ENCODE results near the gene TBX21.

Gene TBX21

GRCh38 chr17:47697906-47698711 lies 34.9 kb upstream of the TBX21 start:
- DNase-seq: no peak

GRCh38 chr17:47698749-47699535 lies 34.1 kb upstream of the TBX21 start:
- DNase-seq: peak; percentile 83

DNA sequence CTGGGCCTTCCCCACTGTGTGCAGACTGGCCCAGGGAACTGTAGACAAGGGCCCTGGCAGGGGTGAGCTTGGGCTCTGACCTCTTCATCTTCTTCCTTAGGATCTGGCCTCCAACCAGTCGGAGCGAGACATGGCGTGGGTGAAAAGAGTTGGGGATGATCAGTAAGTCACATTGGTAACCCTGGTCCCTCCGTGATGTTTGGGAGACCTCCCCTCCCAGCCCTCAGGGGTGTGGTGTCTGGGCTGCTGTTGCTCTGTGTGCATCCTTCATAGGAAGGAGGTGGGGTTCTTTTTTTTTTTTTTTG lies 33.5 kb upstream of the TBX21 start:
- no peak for DNase-seq

DNA sequence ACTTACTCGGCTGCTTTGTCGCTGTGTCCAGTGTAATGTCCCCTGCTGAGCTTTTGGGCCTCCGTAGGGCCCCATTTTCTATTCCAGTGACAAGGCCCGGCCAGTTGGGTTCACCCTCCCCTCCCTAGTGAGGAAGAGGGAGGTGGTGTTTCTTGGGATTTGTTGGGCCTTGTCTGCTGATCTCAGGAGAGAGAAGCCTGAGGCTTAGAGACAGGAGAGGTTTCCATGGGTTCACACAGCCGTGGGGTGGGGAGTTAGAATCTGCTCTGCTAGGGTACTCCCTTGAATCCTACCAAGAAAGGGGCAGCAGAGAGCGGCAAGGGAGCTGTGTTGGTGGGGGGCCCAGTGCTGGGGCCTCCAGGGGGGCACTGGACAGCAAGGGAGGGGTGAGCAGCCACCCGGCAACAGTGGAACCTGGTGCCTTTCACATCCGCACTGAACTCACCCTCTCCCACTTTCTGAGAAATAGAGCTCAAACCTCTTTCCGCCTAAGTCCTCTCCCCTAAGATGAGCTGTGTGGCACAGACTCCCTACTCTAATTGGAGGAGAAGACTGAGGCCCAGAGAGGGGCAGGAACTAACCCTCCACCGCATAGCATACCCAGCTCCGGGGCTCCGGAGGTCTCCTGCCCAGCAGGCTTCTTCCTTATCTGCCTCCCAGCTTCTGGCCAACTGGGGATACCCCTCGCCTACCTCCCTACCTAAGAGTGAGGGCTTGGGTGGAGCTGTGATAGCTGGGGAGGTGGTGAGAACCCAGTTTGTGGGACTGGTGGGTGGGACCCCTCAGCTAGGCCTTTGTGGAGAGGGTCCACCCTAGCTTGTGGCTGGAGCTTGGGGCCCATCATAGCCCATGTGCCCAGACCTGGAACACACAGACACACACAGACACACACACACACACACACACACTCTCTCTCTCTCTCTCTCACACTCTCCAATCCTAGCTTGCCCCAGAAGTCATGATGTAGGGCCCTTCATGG lies 32.3 kb upstream of the TBX21 start:
- no peak for DNase-seq

- DNase-seq: no peak
These were observed 31.4 kb upstream of the TBX21 start for GRCh38 chr17:47701608-47702007.

GRCh38 chr17:47702391-47702995 lies 30.5 kb upstream of the TBX21 start:
- DNase-seq: no peak

- DNase-seq: no peak
These were observed 29.8 kb upstream of the TBX21 start for GRCh38 chr17:47703191-47703591.

- DNase-seq: no peak
These were observed 29.4 kb upstream of the TBX21 start for GRCh38 chr17:47703671-47704070.

- DNase-seq: no peak
These were observed 28.9 kb upstream of the TBX21 start for GRCh38 chr17:47704116-47704515.

DNA sequence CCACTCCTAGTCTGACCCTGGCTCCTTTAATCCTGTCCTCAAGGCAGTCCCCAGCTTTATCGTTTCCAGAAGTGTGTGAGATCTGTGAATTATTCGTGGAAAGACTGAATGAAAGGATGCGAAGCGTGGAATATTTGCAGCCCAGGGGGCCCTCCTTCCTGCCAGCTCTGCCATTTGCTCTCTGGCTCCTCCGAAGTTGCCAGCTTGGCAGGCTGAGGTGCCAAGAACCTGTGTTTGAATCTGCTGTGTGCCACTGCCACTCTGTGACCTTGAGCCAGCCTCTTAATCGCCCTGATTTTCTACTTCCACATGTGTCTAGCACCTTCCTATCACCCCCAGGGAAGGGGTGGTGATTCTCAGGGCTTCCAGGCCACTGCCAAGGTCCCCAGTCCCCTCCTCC lies 28.3 kb upstream of the TBX21 start:
- DNase-seq: no peak

GRCh38 chr17:47705536-47706530 lies 27.2 kb upstream of the TBX21 start:
- DNase-seq: no peak

DNA sequence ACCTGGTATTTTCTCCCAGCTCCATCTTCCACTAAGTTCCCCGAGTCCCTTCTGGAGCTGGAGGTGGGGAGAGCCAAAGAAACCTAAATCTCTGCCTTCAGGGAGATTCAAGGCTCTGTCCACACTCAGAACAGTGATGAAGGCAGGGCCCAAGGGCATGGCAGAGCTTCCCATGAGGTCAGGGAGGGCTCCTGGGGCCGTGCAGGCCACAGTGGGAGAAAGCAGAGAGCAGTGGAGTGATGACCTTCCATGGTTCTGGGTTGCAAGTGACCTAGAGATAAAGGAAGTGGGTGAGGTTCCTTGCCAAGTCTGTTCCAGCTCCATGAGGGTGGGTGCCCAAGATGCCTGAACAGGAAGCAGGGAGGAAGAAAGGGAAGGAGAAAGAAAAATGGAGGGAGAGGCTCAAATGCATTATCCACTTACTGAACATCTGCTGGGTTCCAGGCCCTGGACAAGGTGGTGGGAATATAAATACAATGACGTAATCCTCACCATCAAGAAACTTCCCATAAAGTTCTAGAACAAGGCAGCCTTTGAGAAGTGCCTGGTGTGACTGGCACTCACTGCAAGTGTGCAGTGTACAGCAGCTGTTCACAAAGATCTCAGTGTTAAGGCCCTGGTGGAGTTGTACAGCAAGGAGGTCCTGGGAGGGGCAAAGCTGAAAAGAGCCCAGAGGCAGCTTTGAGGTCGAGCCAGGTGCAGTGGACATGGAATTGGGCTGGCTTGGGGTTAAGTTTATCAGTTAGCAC lies 25.8 kb upstream of the TBX21 start:
- DNase-seq: no peak

GRCh38 chr17:47707884-47708283 lies 25.2 kb upstream of the TBX21 start:
- no peak for DNase-seq

GRCh38 chr17:47708312-47708863 lies 24.6 kb upstream of the TBX21 start:
- no peak for DNase-seq

DNA sequence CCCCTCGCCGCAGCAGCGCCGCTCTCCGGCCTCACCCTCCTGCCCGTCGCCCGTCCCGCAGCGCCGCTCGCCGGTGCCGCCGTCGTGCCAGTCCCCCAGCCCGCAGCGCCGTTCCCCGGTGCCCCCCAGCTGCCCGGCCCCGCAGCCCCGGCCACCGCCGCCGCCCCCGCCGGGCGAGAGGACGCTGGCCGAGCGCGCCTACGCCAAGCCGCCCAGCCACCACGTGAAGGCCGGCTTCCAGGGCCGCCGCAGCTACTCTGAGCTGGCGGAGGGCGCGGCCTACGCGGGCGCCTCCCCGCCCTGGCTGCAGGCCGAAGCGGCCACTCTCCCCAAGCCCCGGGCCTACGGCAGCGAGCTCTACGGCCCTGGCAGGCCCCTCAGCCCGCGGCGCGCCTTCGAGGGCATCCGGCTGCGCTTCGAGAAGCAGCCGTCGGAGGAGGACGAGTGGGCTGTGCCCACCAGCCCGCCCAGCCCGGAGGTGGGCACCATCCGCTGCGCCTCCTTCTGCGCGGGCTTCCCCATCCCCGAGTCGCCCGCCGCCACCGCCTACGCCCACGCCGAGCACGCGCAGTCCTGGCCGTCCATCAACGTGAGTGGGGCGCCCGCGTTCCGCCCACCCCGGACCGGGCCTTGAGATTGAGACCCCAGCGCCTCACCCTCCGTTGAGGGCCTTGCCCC lies 24.0 kb upstream of the TBX21 start:
- DNase-seq: peak; percentile 66

DNA sequence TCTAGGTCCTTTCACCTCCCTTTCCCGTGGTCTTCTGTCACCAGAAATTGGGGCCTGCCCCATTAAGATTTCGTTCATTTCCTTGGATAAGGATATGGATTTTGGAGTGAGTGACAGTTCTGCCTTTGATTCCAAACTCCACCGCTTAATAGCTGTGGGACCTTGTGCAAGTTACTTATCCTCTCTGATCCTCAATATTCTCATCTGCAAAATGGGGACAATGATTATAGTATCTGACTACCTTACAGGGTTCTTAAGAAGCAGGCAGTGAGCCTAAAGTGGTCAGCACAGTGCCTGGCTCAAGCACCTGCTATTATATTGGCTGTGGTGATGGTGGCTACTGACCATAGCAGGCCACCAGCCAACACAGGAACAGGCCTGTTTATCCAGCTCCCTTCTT lies 23.4 kb upstream of the TBX21 start:
- no peak for DNase-seq

DNA sequence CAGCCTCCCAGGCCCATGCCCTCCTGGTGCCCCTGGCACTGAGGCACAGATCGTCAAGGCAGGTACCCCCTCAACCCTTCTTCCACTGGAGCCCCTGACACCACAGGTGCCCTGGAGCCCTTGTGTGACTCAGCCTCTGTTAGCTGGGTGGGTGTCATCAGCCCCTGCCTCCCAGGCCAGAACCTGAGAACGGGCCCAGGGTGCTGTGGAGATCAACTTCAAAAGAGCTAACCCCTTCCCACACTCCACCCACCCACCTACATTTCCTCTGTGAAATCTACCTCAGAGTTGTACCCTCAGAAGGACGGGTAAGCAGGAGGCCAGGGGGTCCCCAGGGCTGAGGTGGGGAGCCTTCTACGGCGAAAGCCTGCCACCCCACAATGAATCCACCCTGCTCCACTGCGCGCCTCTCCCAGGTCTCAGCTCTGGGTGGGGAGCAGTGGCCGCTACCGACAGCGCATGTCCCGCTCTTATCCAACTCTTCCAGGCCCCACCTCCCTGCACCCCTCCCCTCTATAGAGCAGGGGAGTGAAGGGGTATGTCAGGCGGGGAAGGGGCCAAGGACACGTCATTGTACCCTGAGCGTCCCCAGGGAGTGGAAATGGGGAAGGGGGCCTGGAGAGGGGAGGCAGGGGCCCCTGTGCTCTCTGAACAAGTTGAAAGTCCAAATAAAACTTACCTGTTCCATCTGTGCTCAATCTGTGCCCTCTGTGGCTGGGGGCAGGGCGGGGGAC lies 21.5 kb upstream of the TBX21 start:
- no peak for DNase-seq

GRCh38 chr17:47712330-47713023 lies 20.6 kb upstream of the TBX21 start:
- no peak for DNase-seq
